ENCODE measurements around the gene AURKAIP1. TPM values are rescaled to one million over a fixed set of nuclear protein-coding genes. Genes with fewer than 3 reads are reported as not detected.

The AURKAIP1 gene
- total and polyA plus RNA-seq, 9 of the 15 experiments (the other 6 are each of a cell fraction or from before 2014, with no cell fraction given): 7.8 to 478 (median 92.0) TPM

DNA sequence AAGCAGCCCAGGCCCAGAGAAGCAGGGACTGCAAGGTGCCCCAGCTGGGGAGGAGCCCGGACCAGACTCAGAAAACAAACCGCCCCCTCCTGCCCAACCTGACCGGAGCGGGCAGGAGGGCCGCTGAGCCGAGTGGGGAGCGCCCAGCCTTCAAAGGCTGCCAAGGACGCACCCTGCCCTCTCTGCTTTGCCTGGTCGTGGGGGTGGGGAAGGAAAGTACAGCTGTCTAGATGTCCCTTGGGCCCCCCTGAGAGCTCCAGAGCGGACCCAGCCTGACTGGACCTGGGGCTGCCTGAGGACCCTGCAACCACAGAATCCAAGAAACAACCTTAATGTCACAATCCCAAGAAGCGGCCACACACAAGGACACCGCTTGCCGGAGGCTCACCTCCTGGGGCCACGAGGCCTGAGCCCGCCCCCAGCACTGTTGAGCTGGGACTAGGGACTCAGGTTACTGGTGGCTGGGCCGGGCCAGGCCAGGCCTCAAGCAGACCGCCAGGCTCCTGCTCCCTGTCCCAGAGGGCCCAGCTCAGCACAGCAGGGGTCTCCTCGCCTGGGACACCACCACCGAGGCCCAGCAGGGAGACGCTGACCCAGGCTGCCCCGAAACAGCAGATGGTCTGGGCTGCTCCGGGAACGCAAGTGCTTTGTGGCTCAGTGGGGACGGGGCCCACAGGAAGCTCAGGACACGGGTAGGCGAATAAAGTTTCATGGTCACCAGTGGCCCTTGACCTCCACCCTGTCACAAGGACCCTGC, 27.2 kb downstream of the AURKAIP1 start (continued):
- TF ChIP-seq, protein P1, sequence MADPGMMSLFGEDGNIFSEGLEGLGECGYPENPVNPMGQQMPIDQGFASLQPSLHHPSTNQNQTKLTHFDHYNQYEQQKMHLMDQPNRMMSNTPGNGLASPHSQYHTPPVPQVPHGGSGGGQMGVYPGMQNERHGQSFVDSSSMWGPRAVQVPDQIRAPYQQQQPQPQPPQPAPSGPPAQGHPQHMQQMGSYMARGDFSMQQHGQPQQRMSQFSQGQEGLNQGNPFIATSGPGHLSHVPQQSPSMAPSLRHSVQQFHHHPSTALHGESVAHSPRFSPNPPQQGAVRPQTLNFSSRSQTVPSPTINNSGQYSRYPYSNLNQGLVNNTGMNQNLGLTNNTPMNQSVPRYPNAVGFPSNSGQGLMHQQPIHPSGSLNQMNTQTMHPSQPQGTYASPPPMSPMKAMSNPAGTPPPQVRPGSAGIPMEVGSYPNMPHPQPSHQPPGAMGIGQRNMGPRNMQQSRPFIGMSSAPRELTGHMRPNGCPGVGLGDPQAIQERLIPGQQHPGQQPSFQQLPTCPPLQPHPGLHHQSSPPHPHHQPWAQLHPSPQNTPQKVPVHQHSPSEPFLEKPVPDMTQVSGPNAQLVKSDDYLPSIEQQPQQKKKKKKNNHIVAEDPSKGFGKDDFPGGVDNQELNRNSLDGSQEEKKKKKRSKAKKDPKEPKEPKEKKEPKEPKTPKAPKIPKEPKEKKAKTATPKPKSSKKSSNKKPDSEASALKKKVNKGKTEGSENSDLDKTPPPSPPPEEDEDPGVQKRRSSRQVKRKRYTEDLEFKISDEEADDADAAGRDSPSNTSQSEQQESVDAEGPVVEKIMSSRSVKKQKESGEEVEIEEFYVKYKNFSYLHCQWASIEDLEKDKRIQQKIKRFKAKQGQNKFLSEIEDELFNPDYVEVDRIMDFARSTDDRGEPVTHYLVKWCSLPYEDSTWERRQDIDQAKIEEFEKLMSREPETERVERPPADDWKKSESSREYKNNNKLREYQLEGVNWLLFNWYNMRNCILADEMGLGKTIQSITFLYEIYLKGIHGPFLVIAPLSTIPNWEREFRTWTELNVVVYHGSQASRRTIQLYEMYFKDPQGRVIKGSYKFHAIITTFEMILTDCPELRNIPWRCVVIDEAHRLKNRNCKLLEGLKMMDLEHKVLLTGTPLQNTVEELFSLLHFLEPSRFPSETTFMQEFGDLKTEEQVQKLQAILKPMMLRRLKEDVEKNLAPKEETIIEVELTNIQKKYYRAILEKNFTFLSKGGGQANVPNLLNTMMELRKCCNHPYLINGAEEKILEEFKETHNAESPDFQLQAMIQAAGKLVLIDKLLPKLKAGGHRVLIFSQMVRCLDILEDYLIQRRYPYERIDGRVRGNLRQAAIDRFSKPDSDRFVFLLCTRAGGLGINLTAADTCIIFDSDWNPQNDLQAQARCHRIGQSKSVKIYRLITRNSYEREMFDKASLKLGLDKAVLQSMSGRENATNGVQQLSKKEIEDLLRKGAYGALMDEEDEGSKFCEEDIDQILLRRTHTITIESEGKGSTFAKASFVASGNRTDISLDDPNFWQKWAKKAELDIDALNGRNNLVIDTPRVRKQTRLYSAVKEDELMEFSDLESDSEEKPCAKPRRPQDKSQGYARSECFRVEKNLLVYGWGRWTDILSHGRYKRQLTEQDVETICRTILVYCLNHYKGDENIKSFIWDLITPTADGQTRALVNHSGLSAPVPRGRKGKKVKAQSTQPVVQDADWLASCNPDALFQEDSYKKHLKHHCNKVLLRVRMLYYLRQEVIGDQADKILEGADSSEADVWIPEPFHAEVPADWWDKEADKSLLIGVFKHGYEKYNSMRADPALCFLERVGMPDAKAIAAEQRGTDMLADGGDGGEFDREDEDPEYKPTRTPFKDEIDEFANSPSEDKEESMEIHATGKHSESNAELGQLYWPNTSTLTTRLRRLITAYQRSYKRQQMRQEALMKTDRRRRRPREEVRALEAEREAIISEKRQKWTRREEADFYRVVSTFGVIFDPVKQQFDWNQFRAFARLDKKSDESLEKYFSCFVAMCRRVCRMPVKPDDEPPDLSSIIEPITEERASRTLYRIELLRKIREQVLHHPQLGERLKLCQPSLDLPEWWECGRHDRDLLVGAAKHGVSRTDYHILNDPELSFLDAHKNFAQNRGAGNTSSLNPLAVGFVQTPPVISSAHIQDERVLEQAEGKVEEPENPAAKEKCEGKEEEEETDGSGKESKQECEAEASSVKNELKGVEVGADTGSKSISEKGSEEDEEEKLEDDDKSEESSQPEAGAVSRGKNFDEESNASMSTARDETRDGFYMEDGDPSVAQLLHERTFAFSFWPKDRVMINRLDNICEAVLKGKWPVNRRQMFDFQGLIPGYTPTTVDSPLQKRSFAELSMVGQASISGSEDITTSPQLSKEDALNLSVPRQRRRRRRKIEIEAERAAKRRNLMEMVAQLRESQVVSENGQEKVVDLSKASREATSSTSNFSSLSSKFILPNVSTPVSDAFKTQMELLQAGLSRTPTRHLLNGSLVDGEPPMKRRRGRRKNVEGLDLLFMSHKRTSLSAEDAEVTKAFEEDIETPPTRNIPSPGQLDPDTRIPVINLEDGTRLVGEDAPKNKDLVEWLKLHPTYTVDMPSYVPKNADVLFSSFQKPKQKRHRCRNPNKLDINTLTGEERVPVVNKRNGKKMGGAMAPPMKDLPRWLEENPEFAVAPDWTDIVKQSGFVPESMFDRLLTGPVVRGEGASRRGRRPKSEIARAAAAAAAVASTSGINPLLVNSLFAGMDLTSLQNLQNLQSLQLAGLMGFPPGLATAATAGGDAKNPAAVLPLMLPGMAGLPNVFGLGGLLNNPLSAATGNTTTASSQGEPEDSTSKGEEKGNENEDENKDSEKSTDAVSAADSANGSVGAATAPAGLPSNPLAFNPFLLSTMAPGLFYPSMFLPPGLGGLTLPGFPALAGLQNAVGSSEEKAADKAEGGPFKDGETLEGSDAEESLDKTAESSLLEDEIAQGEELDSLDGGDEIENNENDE (IDR thresholded peaks at IDR 0.05; ENCODE audit: low read depth, low read length): no peak
- TF ChIP-seq, protein P2, sequence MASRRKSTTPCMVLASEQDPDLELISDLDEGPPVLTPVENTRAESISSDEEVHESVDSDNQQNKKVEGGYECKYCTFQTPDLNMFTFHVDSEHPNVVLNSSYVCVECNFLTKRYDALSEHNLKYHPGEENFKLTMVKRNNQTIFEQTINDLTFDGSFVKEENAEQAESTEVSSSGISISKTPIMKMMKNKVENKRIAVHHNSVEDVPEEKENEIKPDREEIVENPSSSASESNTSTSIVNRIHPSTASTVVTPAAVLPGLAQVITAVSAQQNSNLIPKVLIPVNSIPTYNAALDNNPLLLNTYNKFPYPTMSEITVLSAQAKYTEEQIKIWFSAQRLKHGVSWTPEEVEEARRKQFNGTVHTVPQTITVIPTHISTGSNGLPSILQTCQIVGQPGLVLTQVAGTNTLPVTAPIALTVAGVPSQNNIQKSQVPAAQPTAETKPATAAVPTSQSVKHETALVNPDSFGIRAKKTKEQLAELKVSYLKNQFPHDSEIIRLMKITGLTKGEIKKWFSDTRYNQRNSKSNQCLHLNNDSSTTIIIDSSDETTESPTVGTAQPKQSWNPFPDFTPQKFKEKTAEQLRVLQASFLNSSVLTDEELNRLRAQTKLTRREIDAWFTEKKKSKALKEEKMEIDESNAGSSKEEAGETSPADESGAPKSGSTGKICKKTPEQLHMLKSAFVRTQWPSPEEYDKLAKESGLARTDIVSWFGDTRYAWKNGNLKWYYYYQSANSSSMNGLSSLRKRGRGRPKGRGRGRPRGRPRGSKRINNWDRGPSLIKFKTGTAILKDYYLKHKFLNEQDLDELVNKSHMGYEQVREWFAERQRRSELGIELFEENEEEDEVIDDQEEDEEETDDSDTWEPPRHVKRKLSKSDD (conservative IDR thresholded peaks at IDR 0.05; ENCODE audit: low read length): no peak
- TF ChIP-seq HDAC8 (tag; IDR thresholded peaks at IDR 0.05) (no peak), SAP30 (IDR thresholded peaks at IDR 0.05; ENCODE audit: borderline replicate concordance, insufficient read depth, low read depth, low read length, poor library complexity, severe bottlenecking) (peak; percentile 67), ZBTB8A (IDR thresholded peaks at IDR 0.05; ENCODE audit: partially characterized antibody) (no peak), SMARCA4 (IDR thresholded peaks at IDR 0.05) (no peak), RBBP5 (IDR thresholded peaks at IDR 0.05; ENCODE audit: borderline replicate concordance, insufficient read depth, low read length, poor library complexity, severe bottlenecking) (peak; percentile 59), KAT7 (CRISPR knock-in tag; IDR thresholded peaks at IDR 0.05; ENCODE audit: borderline replicate concordance) (peak; percentile 84; the same call in 1 of the 2 replicates)
- TF ChIP-seq, protein P3, sequence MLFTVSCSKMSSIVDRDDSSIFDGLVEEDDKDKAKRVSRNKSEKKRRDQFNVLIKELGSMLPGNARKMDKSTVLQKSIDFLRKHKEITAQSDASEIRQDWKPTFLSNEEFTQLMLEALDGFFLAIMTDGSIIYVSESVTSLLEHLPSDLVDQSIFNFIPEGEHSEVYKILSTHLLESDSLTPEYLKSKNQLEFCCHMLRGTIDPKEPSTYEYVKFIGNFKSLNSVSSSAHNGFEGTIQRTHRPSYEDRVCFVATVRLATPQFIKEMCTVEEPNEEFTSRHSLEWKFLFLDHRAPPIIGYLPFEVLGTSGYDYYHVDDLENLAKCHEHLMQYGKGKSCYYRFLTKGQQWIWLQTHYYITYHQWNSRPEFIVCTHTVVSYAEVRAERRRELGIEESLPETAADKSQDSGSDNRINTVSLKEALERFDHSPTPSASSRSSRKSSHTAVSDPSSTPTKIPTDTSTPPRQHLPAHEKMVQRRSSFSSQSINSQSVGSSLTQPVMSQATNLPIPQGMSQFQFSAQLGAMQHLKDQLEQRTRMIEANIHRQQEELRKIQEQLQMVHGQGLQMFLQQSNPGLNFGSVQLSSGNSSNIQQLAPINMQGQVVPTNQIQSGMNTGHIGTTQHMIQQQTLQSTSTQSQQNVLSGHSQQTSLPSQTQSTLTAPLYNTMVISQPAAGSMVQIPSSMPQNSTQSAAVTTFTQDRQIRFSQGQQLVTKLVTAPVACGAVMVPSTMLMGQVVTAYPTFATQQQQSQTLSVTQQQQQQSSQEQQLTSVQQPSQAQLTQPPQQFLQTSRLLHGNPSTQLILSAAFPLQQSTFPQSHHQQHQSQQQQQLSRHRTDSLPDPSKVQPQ (CRISPR knock-in tag; IDR thresholded peaks at IDR 0.05; ENCODE audit: borderline replicate concordance): no peak

Data from K562 (cell line).